ENCODE data around the gene SETD2.

Gene SETD2

GRCh38 chr3:46996689-46997452 is 167.0 kb downstream of the SETD2 start:
- no peak for DNase-seq

DNA sequence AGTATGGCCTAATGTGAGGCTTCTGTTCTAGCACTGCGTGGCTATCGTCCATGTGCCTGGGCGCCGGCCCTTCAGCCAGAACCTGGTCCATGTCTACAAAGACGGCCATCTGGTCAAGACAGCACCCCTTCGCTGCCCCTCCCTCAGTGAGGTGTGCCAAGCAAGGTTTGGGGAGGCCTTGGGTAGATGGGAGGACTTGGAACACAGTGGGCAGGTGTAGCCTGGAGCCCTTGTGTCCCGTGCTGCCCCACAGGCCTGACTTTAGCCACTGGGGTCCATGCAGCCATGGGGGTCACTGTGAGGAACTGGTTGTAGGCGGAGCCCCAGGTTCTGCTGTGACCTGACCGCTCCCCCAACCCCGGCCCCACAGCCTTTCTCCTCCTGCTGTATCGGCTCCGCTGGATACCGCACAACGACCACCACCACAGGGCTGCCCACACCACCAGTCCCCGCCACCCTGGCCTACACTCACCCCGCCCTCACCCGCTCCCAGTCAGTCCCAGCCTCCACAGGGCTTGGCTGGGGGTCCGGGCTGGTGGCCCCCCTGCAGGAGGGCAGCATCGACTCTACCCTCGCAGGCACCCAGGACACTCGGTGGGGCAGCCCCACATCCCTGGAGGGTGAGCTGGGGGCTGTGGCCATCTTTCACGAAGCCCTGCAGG is 167.9 kb downstream of the SETD2 start:
- DNase-seq = no peak

DNA sequence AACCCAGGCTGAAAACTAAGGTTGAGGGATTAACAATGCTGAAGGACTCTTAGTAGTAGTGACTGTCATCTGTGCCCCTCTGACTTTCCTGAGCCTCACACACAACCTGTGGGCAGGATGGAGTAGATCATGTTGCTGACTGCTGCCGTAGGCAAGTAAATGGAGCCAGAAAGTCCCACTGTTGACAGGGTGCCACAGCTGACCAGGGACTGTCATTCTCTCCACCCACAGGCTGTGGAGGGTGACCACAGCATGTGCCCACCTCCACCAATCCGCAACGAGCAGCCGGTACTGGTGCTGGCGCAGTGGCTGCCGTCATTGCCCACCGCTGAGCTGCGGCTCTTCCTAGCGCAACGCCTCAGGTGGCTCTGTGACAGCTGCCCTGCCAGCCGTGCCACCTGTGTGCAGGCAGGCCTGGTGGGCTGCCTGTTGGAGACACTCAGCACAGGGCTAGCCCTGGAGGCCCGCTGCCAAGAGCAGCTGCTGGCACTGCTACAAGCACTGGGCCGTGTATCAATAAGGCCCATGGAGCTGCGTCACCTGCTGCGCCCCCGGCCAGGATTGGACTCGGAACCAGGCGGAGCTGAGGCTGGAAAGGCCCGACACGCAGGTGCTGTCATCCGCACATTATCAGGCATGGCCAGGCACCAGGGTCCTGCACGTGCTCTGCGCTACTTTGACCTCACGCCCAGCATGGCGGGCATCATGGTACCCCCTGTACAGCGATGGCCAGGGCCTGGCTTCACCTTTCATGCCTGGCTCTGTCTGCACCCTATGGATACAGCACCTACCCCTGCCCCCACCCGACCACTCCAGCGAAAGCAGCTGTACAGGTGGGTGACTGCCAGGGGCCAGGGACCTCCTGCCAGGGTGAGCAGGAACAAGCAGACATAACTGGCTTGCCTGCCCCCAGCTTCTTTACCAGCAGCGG is 168.8 kb downstream of the SETD2 start:
- no peak for DNase-seq

DNA sequence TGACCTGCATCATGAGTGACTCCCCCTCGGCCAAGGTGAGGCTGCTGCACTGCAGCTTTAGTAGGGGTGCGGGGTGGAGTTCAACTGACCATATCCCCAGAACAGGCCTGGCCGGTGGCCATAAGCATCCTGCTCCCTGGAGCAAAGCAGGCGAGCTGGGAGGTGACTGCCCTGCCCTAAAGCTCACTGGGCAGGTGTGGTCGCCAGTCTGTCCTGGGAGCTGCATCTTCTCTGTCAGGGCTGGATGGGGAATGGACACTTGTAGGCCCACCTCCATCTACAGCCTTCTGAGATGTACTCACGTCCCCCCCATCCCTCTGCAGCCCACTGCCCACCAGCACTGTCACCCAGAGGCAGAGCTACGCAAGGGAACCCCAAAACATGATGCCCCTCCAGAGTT is 169.9 kb downstream of the SETD2 start:
- no peak for DNase-seq

DNA sequence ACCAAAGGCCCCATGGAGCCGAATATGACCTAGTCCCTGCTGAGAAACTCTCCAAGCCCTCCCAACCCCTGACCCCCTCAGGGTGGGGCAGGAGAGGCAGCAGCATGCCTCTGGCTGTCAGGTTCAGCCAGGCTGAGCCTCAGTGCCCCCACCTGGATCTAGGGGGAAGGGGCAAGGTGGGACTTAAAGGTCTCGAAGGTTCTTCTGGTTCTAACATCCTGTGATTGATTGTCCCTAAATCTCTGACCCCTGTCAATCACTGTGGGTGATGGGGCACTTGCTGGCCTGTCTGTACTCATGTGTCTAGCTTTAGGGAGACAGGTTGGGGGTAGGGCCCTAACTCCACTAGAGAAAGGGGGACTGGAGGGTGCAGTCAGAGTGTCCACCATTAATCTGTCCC is 170.6 kb downstream of the SETD2 start:
- DNase-seq = no peak

- DNase-seq = no peak
Measured at GRCh38 chr3:46992231-46992630, 171.7 kb downstream of the SETD2 start.

- DNase-seq = no peak
Measured at GRCh38 chr3:46991406-46992165, 172.3 kb downstream of the SETD2 start.

GRCh38 chr3:46990573-46991374 is 173.1 kb downstream of the SETD2 start:
- no peak for DNase-seq

DNA sequence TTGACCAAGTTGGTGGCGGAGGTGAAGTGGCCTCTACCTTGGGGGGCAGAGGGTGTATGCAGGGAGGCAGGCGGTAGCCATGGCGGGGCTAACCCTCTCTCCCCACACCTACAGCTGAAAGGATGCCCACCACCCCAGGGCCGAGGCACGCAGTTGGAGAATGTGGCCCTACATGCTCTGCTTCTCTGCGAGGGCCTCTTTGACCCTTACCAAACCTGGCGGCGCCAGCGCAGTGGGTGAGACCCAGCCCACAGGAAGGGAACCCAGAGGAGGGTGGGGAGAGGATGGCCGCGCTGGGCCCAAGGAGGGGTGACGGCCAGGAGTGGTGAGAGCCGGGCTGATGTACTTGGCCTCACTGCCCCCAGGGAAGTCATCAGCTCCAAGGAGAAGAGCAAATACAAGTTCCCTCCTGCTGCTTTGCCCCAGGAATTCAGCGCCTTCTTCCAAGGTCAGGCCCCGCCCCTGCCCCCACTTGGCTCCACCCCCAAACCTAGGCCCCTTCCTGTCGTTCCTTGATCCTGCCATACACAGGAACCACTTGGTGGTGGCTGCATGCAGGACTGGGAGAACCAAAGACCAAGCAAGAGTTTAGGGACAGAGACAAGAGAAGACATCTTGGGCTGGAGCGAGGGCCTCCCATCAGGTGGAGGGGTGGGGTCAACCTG is 174.6 kb downstream of the SETD2 start:
- DNase-seq = no peak

GRCh38 chr3:46988616-46989015 is 175.3 kb downstream of the SETD2 start:
- DNase-seq = no peak

DNA sequence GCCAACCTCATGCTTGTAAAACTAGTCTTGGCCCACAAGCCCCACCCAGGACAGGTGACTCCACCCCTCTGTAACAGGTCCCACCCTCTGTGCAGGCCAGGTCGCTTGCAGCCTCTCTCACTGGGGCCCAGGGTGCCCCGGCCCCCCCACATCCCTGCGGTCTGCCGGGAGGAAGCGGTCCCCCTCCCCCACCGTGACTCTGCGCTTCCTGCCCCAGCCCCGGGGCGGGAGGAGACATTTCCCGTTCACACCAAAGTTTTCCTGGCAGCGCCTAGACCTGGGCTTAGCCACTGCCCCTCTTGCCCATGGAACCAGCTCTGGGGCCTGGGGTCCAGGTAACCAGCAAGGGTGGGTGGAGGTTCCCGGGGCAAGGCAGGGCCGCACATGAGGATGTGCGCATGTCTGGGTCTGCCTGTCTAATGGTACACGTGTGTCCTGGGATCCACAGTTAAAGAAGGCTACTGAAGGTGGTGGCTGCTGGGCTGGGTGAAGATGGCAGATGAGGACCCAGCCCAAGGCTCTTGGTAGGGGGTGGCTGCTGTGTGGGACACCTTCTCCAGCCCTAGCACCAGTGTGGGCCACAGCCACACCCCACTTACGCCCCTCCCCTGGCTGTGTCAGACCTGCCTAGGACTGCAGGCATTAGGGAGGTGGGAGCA is 176.0 kb downstream of the SETD2 start:
- DNase-seq = peak; percentile 81 to 83

DNA sequence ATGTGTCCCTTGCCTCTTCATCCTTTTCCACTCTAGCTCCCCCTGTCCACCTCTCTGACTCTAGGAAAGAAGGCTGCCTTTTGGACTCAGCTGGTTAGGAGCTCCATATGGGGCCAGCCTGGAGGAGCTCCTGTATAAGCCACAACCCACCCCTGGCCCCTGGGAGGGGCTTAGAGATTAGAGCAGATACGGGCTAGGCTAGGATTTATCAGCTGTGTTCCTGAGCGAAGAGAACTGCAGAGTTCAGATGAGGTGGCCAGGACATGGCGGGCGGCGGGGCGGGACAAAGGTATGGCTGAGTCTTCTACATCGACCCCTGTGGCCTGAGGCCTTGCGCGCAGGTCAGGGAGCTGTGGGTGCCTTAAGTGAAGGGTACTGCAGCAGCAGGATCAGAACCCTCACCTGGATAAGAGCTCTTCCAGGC is 176.6 kb downstream of the SETD2 start:
- DNase-seq = no peak

GRCh38 chr3:46986782-46987310 is 177.1 kb downstream of the SETD2 start:
- DNase-seq = no peak

DNA sequence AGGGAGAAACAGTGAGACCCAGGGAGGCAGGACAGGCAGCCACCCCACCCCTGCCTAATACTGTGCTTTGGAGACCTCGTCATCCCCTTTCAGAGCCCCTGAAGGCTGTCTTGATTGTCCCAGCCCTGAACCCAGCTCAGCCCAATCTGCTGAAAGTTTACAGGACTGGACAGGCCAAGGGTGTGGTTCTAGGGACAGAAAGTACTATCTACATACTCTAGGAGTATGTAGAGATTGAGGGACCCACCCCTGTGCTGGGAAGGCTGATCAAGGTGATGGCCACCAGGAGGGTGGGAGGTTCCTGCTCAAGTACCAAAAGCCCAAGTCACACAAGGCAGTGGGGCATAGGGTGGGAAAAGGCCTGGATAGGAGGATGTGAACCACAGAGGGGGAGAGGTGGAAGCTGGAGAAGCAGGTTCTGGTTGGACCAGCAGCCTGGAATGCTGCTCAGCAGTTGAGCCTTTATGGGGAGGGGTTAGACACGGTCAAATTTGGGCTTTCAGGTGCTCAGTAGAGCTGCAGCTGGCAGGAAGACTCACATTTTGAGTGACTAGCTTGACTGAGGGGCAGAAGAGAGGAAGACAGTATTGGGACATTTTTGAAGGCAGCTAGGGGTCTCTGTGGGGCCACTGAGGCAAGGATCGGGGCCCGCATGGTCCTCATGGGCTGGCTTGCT is 177.7 kb downstream of the SETD2 start:
- DNase-seq = no peak

DNA sequence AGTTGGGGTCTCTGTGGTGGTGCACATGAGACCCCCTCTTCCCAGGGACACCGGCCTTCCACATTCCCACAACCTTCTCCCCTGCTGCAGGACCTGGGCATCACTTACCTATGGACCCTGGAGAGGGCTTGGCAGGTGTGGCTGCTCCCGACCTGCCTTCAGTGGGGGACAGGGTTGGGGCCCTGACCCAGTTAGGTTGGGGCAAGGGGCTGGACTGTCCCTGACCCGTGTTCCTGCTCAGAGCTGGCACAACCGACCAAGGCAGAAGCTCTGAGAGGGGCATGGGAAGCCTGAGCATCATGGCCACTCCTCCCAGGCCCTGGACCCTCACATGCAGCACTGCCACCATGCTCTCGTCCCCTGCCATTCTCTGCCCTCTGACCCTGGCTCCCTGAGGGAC is 178.3 kb downstream of the SETD2 start:
- DNase-seq = no peak

DNA sequence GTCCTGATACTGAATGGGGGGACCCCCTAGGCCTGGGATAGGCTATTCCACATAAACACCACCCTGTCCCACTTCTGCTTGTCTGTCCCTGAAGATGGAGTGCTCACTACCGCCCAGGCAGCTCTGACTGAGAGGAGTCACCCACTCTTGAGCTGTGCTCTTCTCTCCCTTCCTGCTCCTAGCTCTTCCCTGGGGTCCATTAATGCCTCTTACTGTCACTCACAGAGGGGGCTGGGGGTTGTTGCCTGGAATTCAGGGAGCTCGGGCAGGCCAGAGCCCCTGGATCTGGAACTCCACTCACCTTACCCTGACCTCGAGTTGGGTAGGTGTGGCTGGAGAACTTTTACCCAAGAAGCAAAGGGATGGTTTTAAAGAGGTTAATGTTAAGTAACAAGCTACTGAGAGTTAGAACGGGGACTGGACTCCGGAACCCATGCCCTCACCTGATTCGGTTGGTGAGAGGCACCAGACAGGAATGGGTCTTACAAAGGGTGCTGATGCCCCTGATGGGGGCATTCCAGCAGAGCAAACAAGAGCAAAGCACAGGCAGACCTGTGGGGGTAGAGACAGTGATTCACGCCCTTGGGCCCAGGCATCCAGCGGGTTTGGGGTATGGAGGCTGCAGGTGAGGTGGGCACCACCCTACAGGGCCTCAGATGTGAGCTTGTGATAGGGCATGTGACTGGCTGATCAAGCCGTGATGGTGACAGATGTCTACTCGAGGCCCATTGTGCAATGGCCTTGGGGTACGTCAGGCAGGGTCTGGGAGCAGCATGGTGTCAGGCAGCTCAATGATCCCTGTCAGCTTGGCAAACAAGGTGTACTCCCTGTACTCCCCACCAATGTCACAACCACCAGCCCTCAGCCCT is 179.1 kb downstream of the SETD2 start:
- no peak for DNase-seq

DNA sequence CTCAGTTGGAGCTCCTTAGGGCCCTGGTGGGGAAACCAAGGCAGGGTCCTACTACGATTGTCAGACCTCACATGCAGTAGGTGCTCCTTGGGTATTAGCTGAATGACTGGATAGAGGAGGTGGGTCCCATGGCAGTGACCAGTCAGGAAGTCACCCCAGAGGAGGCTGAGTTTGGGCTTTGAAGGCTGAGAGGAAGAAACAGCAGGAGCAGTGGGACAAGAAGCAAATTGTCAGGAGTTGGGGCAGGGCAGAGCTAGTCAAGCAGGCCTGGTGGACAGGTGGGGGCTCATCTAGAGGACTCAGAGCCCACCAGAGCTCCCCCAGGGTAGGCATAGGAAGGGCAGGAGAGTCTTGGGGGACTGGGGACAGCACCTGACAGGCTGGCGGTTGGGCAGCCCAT is 181.4 kb downstream of the SETD2 start:
- no peak for DNase-seq

- no peak for DNase-seq
Measured at GRCh38 chr3:46981932-46982471, 181.9 kb downstream of the SETD2 start.

Measured in activated CD4-positive, alpha-beta T cell treated with anti-CD3 and anti-CD28 coated beads for 4 hours (primary cell).